PC-9 (cell line): ENCODE data around the gene PERCC1.

Experiments used
- EZH2 ChIP-seq: fragments of 200-600 bp; sonication (generic); IDR thresholded peaks from 2 replicates; pipeline ENCODE4 v1.8.0; 2017; ENCODE audit warnings: antibody characterized with exemption, low read depth
- TF ChIP-seq, protein P1 (sequence below): fragments of 200-600 bp; sonication (generic); conservative IDR thresholded peaks from 2 replicates; pipeline ENCODE4 v1.6.1; 2017; ENCODE audit warnings: mixed run types, antibody characterized with exemption, mild to moderate bottlenecking, moderate library complexity

DNA sequence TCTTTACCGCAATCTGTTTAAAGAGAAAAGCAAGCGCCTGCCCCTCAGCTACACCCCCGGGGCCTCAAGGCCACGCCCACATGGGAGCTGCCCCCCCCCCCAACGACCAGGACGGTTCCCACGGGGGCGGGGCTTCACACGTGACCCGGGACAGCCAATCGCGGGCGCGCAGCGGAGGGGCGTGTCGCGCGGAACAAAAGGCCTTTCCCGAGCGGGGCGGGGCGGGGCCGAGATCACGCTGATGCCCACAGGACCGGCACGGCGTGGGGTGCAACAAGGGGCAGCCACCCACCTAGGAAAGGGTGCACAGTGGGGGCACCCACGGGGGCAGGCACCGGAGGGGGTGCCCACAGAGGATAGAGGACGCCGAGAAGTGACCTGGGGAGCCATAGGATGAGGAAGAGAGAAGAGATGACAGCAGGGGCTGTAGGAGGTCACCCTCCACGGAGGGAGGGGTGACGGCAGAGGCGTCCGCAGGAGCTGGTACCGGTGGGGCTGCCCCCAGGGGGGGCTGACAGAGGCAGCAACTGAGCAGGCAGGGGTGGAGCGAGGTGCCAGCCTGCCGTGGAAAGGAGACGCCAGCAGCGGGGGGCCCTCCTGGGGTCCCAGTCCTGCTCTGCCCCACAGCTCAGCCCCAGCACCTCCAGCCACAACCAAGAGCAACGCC, 22.6 kb upstream of the PERCC1 start:
- TF ChIP-seq, protein P1, sequence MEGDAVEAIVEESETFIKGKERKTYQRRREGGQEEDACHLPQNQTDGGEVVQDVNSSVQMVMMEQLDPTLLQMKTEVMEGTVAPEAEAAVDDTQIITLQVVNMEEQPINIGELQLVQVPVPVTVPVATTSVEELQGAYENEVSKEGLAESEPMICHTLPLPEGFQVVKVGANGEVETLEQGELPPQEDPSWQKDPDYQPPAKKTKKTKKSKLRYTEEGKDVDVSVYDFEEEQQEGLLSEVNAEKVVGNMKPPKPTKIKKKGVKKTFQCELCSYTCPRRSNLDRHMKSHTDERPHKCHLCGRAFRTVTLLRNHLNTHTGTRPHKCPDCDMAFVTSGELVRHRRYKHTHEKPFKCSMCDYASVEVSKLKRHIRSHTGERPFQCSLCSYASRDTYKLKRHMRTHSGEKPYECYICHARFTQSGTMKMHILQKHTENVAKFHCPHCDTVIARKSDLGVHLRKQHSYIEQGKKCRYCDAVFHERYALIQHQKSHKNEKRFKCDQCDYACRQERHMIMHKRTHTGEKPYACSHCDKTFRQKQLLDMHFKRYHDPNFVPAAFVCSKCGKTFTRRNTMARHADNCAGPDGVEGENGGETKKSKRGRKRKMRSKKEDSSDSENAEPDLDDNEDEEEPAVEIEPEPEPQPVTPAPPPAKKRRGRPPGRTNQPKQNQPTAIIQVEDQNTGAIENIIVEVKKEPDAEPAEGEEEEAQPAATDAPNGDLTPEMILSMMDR: no peak
- no peak for TF ChIP-seq EZH2
